CD4-positive, alpha-beta T cell treated with Interleukin-4 for 4 hours (primary cell): Measurements from ENCODE around the gene MREG.
"Not testable (repeated sequence)": the region's sequence is repeated elsewhere in the genome, so short reads cannot be mapped to it uniquely, and the experiment has no call there.

Experiments used
- DNase-seq: peaks from one replicate; pipeline ENCODE4 v3.0.0-alpha.2; 2020

MREG gene

GRCh38 chr2:216018709-216019108 lies 5.4 kb upstream of the MREG start:
- no peak for DNase-seq

DNA sequence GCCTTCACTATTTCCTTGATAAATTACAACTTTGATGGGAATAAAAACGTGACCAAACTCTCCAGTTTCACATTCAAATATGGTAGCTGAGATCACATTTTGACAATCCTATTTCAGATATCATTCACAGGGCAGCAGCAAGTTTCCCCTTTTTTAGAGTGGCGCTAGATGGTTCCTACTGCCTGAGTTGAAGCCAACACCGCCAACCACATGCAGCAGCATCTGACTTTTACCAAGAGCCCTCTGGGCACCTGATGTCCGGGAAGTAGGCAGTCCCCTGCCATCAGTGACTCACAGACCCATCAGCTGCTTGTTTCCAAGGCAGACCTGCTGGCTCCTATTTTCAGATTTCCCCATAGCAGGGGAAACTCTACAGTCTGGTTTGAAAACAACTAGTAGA lies 4.0 kb upstream of the MREG start:
- peak; percentile 21 for DNase-seq

- DNase-seq, result peak; percentile 24
These were observed 3.2 kb upstream of the MREG start for GRCh38 chr2:216016581-216016980.

DNA sequence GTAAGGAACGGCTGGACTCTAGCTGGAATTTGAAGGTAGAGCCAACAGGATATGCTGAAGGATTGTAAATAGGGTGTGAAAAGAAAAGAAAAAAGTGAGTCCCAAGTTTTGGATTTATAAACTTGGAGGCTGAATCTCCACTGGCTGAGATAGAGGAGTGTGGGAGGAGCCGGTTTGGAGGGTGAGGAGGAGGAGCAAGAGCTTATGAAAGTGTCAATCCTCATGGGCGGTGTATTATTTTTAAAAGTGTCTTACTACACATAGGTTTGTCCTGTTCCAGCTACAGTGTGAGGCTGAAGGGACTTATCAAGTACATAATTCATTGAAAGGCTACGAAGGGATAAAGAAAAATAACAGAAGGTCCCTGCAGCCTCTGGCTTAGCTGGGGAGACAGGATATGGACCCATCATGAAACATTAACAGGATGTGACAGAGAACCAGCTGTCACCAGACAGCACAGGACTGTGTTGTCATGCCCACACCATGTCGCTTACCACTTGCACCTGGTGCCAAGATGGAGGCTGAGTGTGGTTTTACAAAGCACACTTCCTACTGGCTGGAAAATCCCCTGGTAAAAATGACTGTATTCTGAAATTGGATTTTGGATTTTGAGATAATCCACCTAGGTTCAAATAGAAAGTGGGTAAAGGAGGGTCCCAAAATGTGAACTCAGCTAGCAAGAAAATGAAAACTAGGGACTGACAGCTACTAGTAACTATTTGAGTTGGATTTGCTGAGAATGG lies 2.5 kb upstream of the MREG start:
- peak; percentile 62 for DNase-seq

DNA sequence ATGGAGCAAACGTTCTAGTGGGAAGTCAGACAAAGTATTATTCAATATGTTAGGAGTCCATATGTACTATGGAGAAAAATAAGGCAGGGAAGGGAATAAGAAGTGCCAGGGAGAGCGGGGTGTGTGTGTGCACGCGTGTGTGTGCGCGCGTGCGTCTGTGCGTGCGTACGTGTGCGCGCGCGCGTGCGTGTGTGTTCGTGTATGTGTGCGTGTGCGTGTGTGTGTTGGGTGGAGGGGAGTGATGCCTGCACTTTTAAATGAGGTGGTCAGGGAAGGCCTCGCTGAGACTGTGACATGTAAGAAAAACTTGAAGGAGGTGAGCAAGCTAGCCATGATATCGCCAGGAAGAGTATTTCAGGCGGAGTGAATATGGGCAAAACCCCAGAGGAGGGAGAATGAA lies 1.6 kb upstream of the MREG start:
- DNase-seq, result no peak

DNA sequence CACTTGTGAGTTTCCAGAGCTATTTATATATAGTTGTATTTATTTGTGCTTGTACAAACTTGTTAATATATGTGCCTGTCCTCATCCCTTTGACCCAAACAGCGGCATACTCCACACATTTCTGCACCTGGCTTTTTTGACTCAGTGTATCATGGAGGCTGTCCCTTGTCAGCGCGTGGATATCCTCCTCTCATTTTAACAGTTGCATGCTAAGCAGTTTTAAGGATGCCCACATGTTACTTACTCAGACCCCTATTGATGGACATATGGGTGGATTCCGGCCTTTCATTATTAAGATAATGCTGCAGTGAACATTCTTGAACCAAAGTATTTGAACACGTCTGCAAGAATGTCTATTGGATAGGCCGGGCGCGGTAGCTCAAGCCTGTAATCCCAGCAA lies 655 bp upstream of the MREG start:
- no peak for DNase-seq

DNA sequence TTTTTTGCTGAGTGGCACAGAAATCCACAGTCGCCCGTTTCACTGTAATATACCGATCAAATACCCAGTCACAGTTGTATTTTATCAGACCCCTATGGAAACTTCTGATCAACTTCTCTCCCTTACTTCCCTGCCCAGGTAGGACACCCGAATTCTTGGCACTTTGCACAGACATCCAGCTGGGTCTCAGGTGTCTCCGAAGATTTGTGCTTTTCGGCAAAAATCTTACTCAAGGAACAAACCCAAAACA lies 596 bp downstream of the MREG start:
- DNase-seq, result no peak

- no peak for DNase-seq
These were observed 1.1 kb downstream of the MREG start for GRCh38 chr2:216012133-216012829.

GRCh38 chr2:216009215-216009614 lies 4.1 kb downstream of the MREG start:
- not testable (repeated sequence) for DNase-seq

DNA sequence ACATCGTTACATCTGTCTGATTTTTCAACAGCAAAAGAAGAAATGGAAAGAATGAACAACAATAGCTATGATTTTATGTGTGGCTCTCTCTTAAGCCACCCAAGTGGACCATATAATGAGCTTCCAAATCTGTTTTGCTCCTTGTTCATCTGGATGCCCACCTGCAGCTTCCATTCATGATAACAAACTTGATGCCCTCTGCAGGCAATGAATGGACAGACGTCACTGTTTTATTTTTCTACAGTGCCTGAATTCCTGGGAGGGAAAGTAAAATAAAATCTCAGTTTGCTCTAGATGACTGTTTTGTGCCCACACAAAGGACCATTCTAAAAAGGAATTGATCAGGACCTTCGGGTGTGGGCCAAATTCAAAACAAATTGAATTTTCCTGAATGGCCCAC lies 5.0 kb downstream of the MREG start:
- DNase-seq, result no peak

GRCh38 chr2:216006164-216006663 lies 7.1 kb downstream of the MREG start:
- peak; percentile 51 for DNase-seq

DNA sequence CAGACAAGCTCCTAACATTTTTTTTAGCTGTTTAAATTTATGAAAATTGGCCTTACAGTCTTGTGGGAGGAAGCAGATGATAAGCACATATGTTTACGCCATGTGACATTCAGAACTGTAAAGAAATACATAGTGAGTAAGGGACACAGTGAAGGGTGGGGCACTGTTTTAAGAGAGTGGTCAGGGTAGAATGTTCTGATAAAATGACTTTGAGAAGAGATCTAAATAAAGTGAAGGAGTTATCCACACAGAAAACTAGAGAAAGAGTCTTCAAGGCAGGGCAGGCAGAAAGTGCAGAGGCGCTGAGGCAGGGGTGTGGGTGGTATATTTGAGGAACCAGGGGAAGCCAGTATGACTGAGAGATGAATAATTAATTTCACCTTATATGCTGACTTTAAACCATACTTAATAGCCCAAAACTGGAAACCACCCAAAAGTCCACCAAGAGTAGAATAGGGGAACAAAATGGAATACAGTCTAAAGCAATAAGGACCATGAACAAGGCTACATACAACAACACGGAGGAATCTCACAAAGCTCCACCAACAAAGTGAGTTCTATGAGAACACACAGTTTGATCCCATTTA lies 8.6 kb downstream of the MREG start:
- DNase-seq, result no peak

GRCh38 chr2:216003876-216004696 lies 9.3 kb downstream of the MREG start:
- no peak for DNase-seq

GRCh38 chr2:216002693-216003092 lies 10.7 kb downstream of the MREG start:
- no peak for DNase-seq

DNA sequence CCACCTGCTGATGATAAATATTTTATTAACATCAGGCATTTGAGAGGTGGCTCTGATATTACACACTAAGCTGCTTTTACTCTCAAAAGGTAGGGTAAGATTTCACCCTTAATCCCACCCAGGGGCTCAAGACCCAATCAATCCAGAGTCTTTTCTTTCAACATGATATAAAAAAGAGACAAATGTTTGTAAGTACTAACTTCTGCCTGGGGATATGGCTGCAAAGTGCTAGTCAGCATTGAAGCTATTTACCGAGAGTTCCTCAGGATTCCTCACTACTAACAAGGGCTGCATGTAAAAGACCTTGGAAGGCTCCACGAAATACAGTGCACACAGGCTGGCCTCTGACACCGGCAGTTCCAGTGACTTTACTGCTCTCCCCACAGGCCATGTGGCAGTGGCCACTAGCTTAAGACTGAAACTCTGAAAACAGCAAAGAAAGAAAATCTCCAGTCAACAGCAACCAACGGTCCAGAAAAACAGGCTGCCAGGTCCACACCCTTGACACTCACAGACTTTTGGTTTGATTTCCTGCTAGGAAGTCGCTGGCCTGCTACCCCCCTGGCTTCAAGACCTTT lies 11.2 kb downstream of the MREG start:
- DNase-seq, result no peak

- no peak for DNase-seq
These were observed 11.9 kb downstream of the MREG start for GRCh38 chr2:216001216-216002100.

DNA sequence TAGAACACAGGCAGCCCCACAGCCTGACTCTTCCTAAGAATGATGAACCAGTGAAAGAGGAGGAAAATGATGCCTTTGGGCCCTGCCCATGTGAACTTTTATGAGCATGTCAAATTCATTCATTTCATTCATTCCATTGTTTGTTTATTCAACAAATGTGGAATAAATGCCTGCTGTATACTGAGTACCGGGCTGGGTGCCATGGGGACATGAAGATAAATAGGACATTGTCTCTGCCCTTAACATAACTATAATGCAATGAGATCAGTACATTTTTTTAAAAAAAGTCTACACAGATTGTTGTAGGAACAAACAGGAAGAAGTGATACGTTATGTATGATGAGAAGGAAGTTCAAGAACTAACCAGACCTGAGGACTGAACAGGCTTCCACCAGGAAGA lies 14.7 kb downstream of the MREG start:
- DNase-seq, result no peak

DNA sequence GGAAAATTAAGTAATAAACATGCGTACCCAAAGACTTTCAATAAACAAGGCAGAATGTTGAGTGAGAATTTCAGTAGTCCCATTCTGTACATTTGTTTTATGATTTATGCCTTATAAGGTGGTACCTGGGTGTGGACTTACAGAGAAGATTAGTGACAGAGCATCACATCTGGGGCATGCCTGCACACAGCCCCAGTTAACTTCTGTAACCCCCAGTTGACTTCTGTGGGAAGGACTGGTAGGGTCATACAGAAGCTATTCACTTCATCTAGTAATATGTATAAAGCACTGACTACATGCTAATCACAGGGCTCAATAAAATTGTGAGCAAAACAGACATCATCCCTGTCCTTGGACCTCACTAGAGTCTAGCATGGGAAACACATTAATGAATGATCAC lies 16.1 kb downstream of the MREG start:
- no peak for DNase-seq

- no peak for DNase-seq
These were observed 18.4 kb downstream of the MREG start for GRCh38 chr2:215994911-215995310.

- DNase-seq, result not testable (repeated sequence)
These were observed 24.7 kb downstream of the MREG start for GRCh38 chr2:215988556-215989207.

GRCh38 chr2:215985257-215985656 lies 28.1 kb downstream of the MREG start:
- DNase-seq, result no peak

DNA sequence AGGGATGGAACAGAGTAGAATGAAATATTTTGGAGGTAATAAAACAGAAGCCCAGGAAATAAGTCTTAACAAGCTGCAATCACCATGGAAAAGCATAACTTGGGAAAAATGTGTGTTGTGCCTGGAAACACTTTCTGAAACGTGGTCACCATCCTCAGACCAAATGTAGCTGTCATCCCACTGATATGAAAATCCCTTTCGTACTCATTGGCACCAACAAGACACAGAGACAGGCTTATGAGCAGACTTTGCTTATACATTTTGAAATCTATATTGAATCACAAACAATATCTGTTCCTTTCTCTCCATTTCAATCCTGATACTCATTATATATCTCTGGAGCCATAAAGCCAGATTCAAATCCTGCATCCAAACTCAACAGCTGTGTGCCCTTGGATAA lies 28.7 kb downstream of the MREG start:
- no peak for DNase-seq
